ENCODE results near the gene DOCK2.

- TF ChIP-seq CTCF (IDR thresholded peaks at IDR 0.05; ENCODE audit: low read depth, low read length, poor library complexity, severe bottlenecking) (no peak), EZH2phosphoT487 (IDR thresholded peaks at IDR 0.05; ENCODE audit: borderline replicate concordance, low read length) (no peak)
Observed at GRCh38 chr5:169649486-169649885, 12.4 kb downstream of the DOCK2 start.

Measured in DOHH2 (cell line).